Body of pancreas (tissue), 4 donors: ENCODE measurements around the gene GUCA1A.

Experiments
- POLR2A ChIP-seq, 3 donors: fragments of 450-650 bp; IDR thresholded peaks; one replicate each; pipeline ENCODE4 v1.6.1; 2016; ENCODE audit warnings: antibody characterized with exemption in 3 of 3, mild to moderate bottlenecking in 2 of 3
- TF ChIP-seq, protein P1 (sequence below), 7 experiments: fragments of 450-650 bp in 4 of 7; fragments of 200-600 bp in 3 of 7; sonication (generic) in 3 of 7; IDR thresholded peaks; one replicate each; pipeline ENCODE4 v1.5.1; 2016 to 2019; ENCODE audit warnings: antibody characterized with exemption in 7 of 7

DNA sequence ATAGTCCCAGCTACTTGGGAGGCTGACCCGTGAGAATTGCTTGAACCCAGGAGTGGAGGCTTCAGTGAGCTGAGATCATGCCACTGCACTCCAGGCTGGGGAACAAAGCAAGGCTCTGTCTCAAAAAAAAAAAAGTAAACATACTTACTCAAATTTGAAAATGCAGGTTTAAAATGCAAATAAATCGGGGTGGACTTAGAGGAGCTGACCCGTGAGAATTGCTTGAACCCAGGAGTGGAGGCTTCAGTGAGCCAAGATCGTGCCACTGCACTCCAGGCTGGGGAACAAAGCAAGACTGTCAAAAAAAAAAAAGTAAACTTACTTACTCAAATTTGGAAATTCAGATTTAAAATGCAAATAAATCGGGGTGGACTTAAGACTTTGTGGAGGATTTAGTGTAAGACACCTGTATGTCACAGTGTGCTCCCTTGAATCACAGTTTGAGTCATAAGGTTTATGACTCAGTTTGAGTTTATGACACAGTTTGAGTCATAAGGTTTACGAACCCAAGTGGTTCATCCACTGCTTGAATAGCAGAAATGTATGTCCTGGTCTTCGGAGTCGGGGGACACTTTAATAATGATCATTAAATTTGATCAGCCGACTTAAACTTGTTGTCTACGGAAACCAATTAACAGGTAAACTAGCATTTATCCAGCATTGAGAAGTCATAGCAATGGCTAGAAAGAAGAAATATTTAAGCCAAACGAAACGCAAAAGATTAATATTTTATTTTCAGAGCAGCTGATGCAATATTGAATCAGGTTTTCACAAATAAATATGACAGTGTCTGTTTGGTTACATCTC, 51.3 kb downstream of the GUCA1A start:
- TF ChIP-seq, protein P1, sequence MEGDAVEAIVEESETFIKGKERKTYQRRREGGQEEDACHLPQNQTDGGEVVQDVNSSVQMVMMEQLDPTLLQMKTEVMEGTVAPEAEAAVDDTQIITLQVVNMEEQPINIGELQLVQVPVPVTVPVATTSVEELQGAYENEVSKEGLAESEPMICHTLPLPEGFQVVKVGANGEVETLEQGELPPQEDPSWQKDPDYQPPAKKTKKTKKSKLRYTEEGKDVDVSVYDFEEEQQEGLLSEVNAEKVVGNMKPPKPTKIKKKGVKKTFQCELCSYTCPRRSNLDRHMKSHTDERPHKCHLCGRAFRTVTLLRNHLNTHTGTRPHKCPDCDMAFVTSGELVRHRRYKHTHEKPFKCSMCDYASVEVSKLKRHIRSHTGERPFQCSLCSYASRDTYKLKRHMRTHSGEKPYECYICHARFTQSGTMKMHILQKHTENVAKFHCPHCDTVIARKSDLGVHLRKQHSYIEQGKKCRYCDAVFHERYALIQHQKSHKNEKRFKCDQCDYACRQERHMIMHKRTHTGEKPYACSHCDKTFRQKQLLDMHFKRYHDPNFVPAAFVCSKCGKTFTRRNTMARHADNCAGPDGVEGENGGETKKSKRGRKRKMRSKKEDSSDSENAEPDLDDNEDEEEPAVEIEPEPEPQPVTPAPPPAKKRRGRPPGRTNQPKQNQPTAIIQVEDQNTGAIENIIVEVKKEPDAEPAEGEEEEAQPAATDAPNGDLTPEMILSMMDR (IDR thresholded peaks at IDR 0.05) = no peak
- TF ChIP-seq POLR2A (IDR thresholded peaks at IDR 0.05) = no peak
